SKM-1 (cell line): Measurements from ENCODE around the gene CDC73.
A peak's percentile ranks its signal among the peaks of the same experiment; 100 is the strongest.
"Not testable (repeated sequence)": the region's sequence is repeated elsewhere in the genome, so short reads cannot be mapped to it uniquely, and the experiment has no call there.

ENCODE experiments used
- DNase-seq: peaks from one replicate; lab custom pipeline; 2025; ENCODE audit not compliant: unreplicated experiment; lab: John Stamatoyannopoulos, UW

The CDC73 gene

DNA sequence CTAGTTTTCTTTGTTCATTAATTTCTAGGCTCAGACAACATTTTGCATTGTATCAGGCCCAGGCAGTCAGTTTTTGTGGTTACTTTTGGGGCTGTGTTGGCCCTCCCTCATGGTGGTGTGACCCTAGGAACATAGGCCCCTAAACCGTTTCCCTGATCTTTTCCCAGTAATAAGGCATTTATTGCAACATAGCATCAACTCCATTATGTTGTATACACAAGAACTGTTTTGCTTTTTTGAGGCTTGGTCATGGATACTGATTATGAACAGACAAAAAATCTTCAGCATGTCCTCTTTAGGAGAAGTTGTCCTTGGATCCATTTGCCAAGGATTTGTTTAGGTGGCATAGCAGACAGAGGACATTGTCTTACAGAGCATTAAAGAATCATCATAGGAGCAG is 54.3 kb downstream of the CDC73 start:
- no peak for DNase-seq

DNA sequence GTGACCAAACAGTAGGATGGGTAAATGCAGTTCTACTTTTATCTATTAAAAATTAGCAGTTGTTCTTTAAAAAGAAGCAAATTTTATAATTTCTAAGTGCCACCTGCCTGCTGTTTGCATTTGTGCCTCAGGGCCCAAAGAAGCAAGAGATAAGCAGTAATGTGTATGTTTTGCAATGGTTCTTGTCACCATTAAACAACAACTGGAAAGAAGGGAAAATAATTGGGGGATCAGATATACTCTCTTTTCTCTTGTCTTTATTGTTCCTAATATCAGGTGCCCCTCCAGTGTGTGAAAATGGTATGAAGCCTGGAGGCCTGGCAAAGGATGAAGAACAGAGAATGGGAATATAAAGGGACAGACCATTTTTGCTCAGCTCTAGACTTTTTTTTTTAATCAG is 55.0 kb downstream of the CDC73 start:
- no peak for DNase-seq

DNA sequence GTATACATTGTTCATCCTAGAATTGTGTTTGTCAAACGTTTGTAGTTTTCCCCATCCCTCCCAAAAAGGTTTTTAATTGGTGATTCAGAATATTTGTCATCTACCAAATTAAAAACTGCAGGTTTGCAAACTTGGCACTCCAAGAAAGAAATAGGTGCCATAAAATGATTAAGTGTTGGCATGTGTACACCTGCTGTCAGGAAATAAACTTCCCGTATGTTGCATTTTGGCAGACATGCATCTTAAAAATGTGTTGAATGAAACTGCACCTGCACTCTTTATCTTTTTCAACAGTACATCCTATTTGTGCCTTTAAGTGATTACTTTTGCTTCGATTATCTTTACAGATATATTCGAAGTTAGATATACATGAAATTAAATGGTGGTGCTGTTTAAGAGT is 57.3 kb downstream of the CDC73 start:
- DNase-seq: no peak

DNA sequence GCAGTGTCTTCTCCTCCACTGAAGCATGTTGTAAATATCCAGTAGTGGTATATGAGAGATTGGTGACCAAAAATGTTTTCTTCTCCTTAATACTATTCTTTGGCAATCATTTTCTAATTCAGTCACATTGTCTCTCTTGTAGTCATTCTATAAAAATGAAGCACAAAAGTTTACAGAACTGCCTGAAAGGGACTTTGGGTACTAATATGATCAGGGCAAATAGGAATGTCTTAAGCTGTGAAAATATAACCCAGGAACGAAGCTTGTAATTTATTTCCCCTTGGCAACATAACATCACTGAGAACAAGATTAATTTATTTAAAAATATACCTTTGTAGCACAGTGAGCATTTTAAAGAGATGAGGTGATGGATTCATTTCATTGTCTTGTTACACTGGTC is 59.7 kb downstream of the CDC73 start:
- no peak for DNase-seq

DNA sequence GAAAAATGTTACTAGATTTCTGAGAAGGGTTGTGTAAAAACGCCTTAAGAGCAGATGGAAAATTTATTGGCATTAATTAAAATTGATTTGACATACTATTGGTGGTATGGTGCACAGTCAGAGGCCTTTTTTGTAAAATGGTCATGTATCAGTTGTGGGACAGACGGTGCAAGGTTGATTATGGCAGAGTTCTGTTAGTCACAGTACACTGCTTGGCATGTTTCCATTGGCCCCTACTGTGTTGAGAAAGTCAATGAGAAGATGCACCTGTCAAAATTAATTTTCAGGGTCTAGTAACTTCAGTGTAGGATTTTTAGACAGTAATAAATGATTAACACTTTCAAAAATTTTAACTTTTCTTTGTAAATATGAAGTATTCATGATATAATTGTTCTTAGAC is 60.2 kb downstream of the CDC73 start:
- DNase-seq: no peak

DNA sequence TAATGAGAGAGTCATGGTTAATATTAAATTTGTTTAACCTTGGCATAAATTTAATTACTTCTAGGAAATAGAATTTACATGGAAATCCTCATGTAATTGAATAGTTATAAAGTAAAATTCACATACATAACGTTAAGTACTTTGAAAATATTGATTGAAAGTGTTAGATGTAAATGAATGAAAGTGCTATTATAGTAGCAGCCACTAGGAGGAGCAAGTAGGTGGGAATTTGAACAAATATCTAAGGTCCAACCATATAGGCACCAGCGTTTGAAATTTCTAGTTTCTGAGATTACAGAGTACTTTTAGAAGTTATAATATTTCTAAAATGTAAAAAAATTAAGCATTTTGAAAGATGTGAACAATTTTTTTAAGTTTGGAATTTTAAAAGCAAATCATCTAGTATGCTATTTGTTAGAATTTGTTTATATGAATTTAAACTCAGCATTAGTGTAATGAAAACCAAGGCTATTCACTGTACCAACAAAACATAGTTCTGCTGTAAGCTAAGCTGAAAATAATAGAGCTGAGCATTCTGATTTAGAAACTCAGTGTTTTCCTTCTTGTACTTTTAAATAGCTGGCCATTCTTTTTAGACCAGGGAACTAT is 61.3 kb downstream of the CDC73 start:
- peak; percentile 85 for DNase-seq

DNA sequence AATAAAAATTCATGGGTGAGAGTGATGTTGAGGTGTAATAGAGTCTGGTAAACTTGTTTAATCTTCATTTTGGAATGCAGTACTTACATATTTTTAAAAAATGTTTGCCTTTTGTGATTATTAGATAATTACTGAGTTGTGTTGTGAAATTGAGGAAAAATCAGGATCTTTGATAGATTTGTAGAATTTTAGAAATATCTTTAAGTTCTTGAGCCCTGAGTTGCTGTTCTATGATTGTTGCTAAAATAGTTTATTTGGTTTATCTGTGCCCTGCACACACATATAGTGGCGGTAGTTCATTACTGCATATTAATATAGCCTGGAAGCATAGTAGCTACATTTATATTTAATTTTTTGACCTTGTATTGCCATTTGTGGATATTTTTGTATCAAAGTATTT is 62.9 kb downstream of the CDC73 start:
- no peak for DNase-seq

DNA sequence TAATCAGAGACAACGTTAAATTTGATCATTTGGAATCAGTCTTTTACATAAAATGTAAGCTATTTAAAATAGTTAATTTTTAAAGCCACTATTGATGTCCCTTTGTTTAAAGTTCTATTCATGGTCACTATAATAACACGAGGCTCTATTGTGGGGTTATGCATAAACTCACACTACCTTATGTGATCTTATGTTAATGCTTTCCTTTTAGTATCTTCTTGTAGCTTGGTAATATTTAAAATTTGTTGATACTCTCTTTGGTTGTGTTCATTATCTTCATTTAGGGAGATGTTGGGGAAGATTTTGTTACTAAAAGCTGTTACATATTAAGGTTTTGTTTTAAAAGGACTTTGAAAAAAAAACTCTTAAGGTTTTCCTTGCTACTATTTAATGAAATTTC is 63.4 kb downstream of the CDC73 start:
- no peak for DNase-seq

DNA sequence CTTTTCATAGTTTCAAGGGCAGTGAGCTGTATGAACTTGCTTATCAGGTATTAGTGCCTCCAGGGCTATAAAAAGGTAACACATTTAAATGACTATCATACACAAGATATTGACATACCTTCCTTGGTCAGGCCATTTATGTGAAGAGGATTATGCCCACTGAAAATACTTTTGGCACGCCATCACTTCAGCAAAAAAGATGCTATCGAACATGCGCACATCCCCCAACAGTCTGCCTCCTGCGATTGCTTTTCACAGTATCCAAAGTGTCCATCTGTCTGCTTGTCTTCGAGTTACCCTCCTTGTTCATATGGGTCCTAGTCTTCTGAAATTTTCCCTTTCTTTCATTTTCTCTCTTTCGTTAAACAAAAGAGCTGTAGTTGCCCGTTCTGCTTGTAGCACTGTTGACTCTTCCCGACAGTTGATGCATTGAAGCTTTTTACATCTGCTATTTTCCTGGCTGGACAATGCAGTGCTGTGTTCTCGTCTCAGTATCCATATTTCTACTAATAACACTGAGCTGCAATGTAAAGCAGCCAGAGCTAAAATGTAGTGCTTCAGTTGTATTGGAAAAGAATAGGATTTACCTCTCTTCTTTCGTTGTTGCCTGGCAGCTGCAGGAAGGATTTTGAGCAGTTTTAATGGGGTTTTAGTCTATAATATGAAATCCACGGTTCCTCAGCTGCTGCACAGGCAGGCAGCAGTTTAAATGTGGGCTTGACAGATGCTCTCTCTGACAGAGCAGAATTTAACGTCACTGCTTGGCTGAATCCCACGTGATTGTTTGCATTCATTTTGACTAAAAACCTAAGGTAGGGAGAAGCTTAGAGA is 64.3 kb downstream of the CDC73 start, which contains the start of gene B3GALT2:
Gene B3GALT2, minus strand, starts transcription at position 713 of the 831 bp plus-strand sequence. CDS start 5,051 bp downstream, outside the sequence.
- DNase-seq: no peak

DNA sequence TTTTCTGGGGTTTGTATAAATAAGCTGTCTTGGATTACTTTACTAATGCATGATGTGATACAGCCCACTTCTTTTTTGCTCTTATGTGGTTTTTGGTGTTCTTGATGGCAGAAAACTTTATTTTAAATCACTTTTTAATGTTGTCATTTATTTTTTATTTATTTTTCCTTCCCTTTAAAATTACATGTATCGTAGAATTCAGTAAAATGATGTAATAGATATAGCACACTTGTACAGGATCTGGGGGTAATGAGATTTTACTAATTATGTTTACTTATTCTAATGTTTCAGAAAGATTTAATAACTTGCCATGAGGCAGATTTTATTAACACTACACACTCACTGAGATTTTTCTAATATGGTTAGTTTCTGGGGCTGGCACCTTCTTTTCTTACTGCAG is 65.3 kb downstream of the CDC73 start:
- no peak for DNase-seq

DNA sequence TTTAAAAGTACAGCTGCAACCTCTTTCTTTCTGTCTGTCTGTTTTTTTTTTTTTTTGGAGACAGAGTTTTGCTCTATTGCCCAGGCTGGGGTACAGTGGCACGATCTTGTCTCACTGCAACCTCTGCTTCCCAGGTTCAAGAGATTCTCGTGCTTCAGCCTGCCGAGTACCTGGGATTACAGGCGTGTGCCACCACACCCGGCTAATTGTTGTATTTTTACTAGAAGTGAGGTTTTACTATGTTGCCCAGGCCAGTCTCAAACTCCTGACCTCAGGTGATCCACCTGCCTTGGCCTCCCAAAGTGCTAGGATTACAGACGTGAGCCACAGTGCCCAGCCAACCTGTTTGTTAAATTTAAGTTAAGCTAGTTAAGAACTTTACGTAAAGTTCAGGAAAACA is 67.1 kb downstream of the CDC73 start:
- DNase-seq: not testable (repeated sequence)

DNA sequence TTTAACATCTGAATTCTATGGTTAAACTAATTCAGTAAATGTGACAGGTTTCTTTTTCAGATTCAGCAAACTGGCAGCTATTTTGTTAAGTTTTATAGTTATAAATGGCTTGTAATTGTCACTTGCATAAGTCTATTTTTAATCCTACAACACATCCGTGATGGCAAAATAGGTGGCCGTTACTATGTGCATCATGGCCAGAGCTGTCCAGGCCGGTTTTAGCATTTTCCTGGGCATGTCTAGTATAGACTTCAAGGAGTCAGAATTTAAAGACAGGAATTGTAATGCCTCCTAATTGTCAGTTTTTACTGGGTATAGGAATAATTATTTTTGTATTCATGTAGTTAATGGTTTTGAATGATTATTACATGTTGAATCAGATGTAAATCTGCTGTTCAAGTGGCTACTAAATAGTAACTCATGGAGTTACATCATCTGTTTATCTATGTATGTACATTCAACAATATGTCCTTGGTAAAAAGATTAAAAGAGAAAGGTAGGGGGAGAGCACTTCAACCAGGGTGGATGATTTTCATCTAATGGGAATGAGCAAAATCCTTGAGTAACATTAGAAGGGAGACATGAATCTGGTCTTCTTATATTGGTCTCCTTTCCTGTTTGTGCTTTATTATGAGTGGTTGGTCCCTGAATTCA is 67.7 kb downstream of the CDC73 start:
- no peak for DNase-seq

DNA sequence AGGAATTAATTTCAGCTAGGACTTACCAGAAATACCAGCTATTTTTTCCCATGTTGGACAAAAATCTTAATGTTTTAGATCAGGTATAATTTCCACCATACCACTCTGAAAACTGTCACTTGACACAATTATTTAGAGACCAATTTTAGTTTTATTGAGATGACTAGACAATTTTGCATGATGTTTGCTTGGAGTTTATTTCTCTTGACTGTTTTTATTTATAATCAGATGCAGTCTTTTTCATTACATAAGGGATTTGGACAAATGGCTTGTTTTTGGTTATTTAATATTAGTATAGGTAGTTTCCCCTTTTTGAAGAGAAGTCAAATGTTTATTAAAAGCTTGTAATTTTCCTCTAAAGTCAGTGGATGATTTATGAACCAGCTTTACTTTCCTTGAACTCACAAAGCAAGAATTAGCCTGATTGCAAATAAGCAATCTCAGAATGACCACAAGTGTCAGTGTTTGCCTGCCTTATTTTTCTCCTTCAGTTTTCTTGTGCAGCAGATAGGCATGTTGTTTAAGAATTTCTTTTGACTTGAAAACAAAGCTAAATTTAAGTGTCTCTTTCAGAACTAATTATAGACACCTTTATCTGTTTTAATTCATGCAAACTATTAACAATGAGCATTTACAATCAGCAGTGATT is 68.4 kb downstream of the CDC73 start:
- DNase-seq: no peak

DNA sequence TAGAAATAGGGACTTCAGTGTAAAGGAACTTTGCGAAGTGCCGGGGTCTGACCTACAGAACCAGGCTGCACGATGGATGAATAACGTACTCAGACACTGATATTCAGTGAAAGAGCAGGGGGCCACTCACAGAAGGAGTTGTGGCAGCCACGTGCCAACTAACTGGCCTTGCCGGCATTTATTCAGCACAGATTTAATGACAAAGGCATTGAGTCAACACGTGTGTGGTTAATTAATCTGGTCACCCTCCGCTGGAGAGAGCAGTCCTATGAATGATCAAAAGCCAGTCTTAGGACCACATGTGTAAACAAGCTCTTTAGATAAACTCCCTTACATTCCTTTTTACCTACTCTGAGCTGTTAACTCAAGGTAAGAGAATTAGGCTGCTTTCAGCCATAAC is 70.8 kb downstream of the CDC73 start:
- no peak for DNase-seq

DNA sequence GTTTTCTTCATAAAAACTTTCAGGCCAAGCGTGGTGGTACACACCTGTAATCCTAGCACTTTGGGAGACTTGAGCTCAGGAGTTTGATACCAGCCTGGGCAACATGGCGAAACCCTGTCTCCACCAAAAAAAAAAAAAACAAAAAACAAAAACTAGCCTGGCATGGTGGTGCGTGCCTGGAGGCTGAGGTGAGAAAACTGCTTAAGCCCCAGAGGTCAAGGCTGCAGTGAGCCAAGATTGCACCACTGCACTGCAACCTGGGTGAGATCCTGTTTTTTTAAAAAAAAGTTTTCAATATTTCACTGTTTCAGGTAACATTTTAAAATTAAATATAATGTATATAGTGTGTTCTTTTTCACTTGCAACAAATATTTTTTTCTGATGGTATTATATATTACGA is 78.1 kb downstream of the CDC73 start:
- no peak for DNase-seq

DNA sequence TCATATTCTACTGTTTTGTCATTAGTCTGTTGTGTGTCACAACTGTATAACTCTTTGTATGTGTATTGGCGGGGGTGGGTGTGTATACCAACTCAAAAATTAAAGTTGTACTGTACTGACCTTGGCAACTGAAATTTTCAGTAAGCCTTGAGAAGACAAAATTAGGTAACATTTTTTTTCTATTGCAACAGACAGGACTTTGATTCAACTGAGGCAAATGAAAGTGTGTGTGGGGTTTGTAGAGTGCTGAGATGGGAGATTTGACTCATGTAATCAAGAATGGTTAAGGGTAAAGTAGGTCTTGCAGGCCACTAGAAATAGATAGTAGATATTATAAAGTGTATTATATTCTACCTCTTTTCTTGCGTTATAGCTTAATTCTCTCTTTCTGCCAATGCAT is 79.2 kb downstream of the CDC73 start:
- DNase-seq: no peak

DNA sequence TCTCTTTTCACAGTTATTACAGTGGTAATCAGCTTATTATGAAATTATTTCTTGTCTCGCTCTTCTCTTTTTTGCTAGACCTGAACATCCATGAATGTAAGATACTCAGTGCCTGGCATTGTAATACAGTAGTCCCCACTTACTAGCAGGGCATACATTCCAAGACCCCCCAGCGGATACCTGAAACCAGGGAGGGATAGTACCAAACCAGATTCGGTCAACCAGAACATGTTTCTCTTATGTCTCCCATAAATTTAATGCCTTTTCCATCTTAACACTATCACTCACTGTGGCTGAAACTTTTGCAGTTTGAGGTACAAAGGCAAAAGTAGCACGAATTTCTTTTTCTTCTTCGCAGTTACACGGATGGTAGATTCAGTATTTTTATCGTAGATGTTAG is 89.2 kb downstream of the CDC73 start:
- no peak for DNase-seq

DNA sequence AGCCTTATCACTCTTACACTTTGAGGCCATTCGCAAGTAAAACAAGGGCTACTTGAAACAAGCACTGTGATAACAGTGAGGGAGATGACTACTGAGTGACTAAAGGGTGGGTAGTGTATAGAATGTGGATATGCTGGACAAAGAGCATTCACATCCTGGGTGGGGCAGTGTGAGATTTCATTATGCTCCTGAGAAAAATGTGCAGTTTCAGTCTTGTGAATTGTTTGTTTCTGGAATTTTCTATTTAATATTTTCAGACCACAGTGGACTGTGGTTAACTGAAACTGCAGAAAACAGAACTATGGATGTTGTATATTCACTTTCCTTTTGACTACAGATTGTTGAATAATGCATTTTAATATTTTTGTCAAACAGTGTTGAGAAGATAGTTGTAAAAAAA is 89.7 kb downstream of the CDC73 start:
- DNase-seq: no peak

DNA sequence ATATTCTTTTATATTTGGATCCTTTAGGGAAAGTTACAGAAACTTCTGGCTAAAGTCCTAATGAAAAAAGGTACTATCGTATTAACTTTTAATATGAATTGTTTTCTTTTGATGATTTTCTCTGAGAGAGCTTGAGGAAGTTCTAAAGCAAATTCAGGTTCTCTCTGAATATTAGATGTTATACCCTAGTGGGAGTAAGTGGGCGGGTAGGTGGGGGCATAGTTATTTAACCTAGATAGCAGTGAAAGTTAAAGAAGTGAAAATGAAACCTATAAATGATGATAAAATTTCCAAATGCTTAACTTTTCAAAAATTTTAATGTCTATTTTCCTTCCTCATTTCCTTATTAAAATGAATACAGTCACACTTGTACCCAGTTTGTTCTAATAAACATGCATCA is 90.8 kb downstream of the CDC73 start:
- DNase-seq: no peak

DNA sequence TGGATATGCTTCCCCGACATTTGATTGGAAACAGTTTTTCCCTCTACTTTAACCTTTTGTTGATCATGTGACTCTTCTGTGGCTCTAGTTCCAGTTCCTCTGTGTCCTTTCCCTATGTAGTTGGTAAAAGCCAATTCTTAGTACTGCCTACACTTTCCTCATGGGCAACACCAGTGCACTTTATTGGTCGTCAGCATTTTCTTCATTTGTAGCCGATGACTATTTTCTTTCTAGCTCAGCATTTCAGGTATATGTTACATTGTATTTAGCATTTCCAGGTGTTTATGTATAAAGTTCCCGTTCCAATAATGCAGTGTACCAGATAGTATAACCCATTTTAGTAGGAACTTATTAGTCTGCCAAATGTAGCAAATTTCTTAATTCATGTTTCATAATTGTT is 92.2 kb downstream of the CDC73 start:
- no peak for DNase-seq

DNA sequence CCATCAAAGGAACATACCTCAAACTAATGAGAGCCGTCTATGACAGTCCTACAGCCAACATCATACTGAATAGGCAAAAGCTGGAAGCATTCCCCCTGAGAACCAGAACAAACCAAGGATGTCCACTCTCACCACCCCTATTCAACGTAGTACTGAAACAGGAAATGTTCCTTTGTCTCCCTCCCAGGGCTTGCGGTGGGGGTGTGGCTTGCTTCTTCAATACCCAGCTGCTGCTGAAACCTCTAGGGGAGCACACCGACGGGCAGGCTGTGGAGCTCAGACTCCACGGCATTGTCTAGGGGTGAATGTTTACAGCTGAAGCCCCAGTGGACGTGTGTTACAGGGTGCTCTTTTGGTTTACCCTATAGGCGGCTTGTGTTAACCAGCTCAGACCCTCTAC is 95.1 kb downstream of the CDC73 start:
- DNase-seq: no peak

DNA sequence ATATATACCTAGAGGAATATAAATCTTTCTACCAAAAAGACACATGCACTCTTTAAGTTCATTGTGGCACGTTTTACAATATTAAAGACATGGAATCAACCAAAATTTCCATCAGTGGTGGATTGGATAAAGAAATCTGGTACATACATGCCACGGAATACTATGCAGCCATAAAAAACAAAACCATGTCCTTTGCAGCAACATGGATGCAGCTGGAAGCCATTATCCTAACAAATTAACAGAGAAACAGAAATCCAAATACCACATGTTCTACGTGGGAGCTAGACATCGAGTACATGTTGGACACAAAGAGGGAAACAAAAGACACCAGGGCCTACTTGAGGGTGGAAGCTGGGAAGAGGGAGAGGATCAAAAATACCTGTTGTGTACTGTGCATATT is 97.6 kb downstream of the CDC73 start:
- no peak for DNase-seq
